Stimulated activated CD4-positive, alpha-beta T cell treated with anti-CD3 and anti-CD28 coated beads, Interleukin-1b, Interleukin-23, amount 100 ng/mL, for 4 hours (primary cell): Measurements from ENCODE around the gene SECISBP2.

Source experiments
- DNase-seq, 2 donors: peaks; one replicate each; pipeline ENCODE4 v3.0.0-alpha.2; 2020; ENCODE audit warnings: low read depth in 2 of 2

Gene SECISBP2

DNA sequence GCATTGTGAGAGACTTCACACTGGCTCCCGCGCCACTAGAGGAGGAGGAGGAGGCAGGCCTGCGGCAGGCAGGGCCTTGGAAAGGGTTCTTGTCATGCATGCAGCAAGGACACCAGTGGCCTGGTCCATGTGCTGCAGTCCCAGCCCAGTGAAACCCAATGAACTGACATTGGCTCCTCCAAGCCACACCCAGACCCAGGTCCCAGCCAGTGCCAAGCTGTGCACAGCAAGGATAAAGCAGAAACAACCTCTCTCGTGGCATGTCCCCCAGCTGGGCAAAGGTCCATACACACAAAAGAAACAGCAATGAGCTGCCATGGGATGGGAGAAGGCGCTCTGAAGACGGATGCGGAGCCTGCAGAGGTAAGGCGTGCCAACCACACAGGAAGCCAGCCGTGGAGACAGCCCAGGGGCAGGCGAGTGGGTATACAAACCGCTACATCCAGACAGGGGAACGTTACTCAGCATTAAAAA lies 90.4 kb downstream of the SECISBP2 start:
- DNase-seq, result peak in 1 of 2 donors; percentile 40
